GM23338 (cell line): ENCODE measurements around the gene PLCL1. TPM values are rescaled to one million over a fixed set of nuclear protein-coding genes. Genes with fewer than 3 reads are reported as not detected.

ENCODE experiments used
- ATAC-seq: fragments of 200-7000 bp; cut with Tn5 transposase; 3 replicates; pipeline ENCODE4 v1.9.1; 2020
- DNase-seq: peaks from one replicate; pipeline ENCODE4 v3.0.0-alpha.2; 2015; ENCODE audit warnings: low spot score
- H2AFZ ChIP-seq: fragments of 200-600 bp; sonication (generic); 2 replicates; pipeline ENCODE4 v1.8.0; 2016; ENCODE audit warnings: antibody characterized with exemption, mild to moderate bottlenecking, moderate library complexity
- H3F3A ChIP-seq: fragments of 200-600 bp; sonication (generic); replicated peaks from 2 replicates; pipeline ENCODE4 v1.8.0; 2017; ENCODE audit warnings: antibody characterized with exemption, mixed run types, low read depth
- H3K27ac ChIP-seq: fragments of 200-600 bp; sonication (generic); 2 replicates; pipeline ENCODE4 v1.6.1; 2016; ENCODE audit warnings: low read depth
- H3K27me3 ChIP-seq: fragments of 200-600 bp; sonication (generic); 2 replicates; pipeline ENCODE4 v1.8.0; 2016; ENCODE audit warnings: mild to moderate bottlenecking, mixed run types, moderate library complexity; ENCODE audit not compliant: insufficient read depth
- H3K36me3 ChIP-seq: fragments of 200-600 bp; sonication (generic); 2 replicates; pipeline ENCODE4 v1.8.0; 2016; ENCODE audit warnings: mild to moderate bottlenecking; ENCODE audit not compliant: insufficient read depth
- H3K4me1 ChIP-seq: fragments of 200-600 bp; sonication (generic); 2 replicates; pipeline ENCODE4 v1.8.0; 2016; ENCODE audit warnings: mild to moderate bottlenecking, moderate library complexity; ENCODE audit not compliant: insufficient read depth
- H3K4me2 ChIP-seq: fragments of 200-600 bp; sonication (generic); 2 replicates; pipeline ENCODE4 v1.7.1; 2017; ENCODE audit warnings: mixed run types
- H3K4me3 ChIP-seq: fragments of 200-600 bp; sonication (generic); 2 replicates; pipeline ENCODE4 v1.6.1; 2016; ENCODE audit warnings: mixed run types
- H3K79me2 ChIP-seq: fragments of 200-600 bp; sonication (generic); replicated peaks from 2 replicates; pipeline ENCODE4 v1.8.0; 2017; ENCODE audit warnings: mild to moderate bottlenecking; ENCODE audit not compliant: insufficient read depth
- H3K9me2 ChIP-seq: fragments of 200-600 bp; sonication (generic); 2 replicates; pipeline ENCODE4 v1.8.0; 2017; ENCODE audit not compliant: insufficient read depth
- H4K20me1 ChIP-seq: fragments of 200-600 bp; sonication (generic); replicated peaks from 2 replicates; pipeline ENCODE4 v1.8.0; 2017; ENCODE audit warnings: mild to moderate bottlenecking; ENCODE audit not compliant: insufficient read depth
- H3K27ac Mint-ChIP-seq: 2 replicates; pipeline ENCODE4 v1.8.0; 2020; ENCODE audit warnings: inconsistent platforms, mild to moderate bottlenecking, moderate library complexity, mixed read lengths
- H3K27me3 Mint-ChIP-seq: 3 replicates; pipeline ENCODE4 v1.8.0; 2022; ENCODE audit warnings: low read depth, mild to moderate bottlenecking, moderate library complexity, mixed read lengths, inconsistent platforms; ENCODE audit not compliant: insufficient read depth, poor library complexity
- H3K36me3 Mint-ChIP-seq: 3 replicates; pipeline ENCODE4 v1.8.0; 2021; ENCODE audit warnings: low read depth, mild to moderate bottlenecking, inconsistent platforms, moderate library complexity, mixed read lengths
- H3K4me1 Mint-ChIP-seq: 3 replicates; pipeline ENCODE4 v1.8.0; 2020; ENCODE audit warnings: mild to moderate bottlenecking, inconsistent platforms, mixed read lengths
- H3K4me3 Mint-ChIP-seq: 3 replicates; pipeline ENCODE4 v1.8.0; 2021; ENCODE audit warnings: moderate library complexity, mild to moderate bottlenecking, inconsistent platforms, mixed read lengths
- H3K9me3 Mint-ChIP-seq: 3 replicates; pipeline ENCODE4 v1.8.0; 2020; ENCODE audit warnings: moderate library complexity, mild to moderate bottlenecking, inconsistent platforms, mixed read lengths
- CREB1 ChIP-seq: fragments of 250-450 bp; sonication (Bioruptor Pico); IDR thresholded peaks from 2 replicates; pipeline ENCODE4 v1.5.0; 2020; ENCODE audit warnings: low read depth, mild to moderate bottlenecking, moderate library complexity
- ETS1 ChIP-seq: IDR thresholded peaks from 2 replicates; pipeline ENCODE4 v1.6.1; 2016; ENCODE audit warnings: antibody characterized with exemption
- EZH2 ChIP-seq: fragments of 200-600 bp; sonication (generic); IDR thresholded peaks from one replicate; pipeline ENCODE4 v1.8.0; 2017; ENCODE audit warnings: antibody characterized with exemption, mild to moderate bottlenecking, low read depth; ENCODE audit not compliant: unreplicated experiment
- EZH2phosphoT487 ChIP-seq: fragments of 200-600 bp; sonication (generic); IDR thresholded peaks from one replicate; pipeline ENCODE4 v1.8.1; 2018; ENCODE audit warnings: antibody characterized with exemption; ENCODE audit not compliant: unreplicated experiment
- JUNB ChIP-seq: IDR thresholded peaks from one replicate; pipeline ENCODE4 v1.6.1; 2016; ENCODE audit warnings: antibody characterized with exemption; ENCODE audit not compliant: unreplicated experiment
- NANOG ChIP-seq: IDR thresholded peaks from 2 replicates; pipeline ENCODE4 v1.6.1; 2016; ENCODE audit warnings: antibody characterized with exemption, borderline replicate concordance
- POLR2AphosphoS5 ChIP-seq: IDR thresholded peaks from 2 replicates; pipeline ENCODE4 v1.6.1; 2016; ENCODE audit warnings: antibody characterized with exemption, low read depth
- STAT1 ChIP-seq: IDR thresholded peaks from one replicate; pipeline ENCODE4 v1.6.1; 2016; ENCODE audit warnings: antibody characterized with exemption; ENCODE audit not compliant: unreplicated experiment
- ZNF114 ChIP-seq: fragments of 250-450 bp; sonication (Bioruptor Pico); IDR thresholded peaks from 2 replicates; pipeline ENCODE4 v1.5.0; 2020; ENCODE audit warnings: mild to moderate bottlenecking, moderate library complexity
- polyA plus RNA-seq: library from polyadenylated mRNA; unstranded; fragments of >200 nt; fragmentation: Nextera tagmentation; extraction: Ambion mirVana; gene quantifications from 2 replicates; pipeline ENCODE4 v1.2.1, GENCODE V29; 2016
- total RNA-seq: library from RNA; depleted of rRNA; stranded (reverse); fragments of >200 nt; shearing (Covaris generic); gene quantifications from 2 replicates; pipeline ENCODE4 v1.2.3, GENCODE V29; 2014
- TF ChIP-seq, protein P1 (sequence below), 2 experiments: fragments of 200-600 bp in 1 of 2; sonication (generic) in 1 of 2; conservative IDR thresholded peaks; 2 replicates each; pipeline versions ENCODE4 v1.5.1 to v1.6.1; 2016 to 2017; ENCODE audit warnings: antibody characterized with exemption in 2 of 2, low read depth in 2 of 2, mild to moderate bottlenecking in 2 of 2, moderate library complexity in 1 of 2
- TF ChIP-seq, protein P2 (sequence below): IDR thresholded peaks from one replicate; pipeline ENCODE4 v1.6.1; 2018; ENCODE audit warnings: antibody characterized with exemption; ENCODE audit not compliant: unreplicated experiment

Gene PLCL1
- total and polyA plus RNA-seq, 2 experiments from 2014 or later: not detected

DNA sequence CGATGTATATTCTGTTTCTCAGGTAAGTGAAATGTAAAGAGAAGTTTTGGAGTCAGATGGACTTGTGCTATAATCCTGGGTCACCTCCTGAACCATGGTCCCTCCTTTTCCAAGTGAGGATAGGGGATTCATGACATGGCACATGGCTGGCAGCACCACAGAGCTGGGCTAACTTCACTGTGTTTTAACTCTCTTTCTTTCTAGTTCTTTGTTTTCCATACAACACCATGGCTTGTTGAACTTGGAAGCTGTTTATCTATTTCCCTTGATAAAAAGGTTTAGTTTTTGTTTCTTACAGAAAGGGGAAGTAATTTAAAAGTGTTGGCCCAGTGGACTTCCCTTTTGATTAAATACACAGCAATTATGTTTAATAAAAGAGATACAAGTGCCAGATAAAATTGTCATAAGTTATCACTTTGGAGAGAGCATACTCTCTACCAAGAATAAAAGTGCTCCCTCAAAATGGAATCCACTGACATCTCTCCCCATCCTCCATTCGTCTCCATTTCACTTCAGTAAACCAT is 90.4 kb downstream of the PLCL1 start (continued):
- TF ChIP-seq, protein P1, sequence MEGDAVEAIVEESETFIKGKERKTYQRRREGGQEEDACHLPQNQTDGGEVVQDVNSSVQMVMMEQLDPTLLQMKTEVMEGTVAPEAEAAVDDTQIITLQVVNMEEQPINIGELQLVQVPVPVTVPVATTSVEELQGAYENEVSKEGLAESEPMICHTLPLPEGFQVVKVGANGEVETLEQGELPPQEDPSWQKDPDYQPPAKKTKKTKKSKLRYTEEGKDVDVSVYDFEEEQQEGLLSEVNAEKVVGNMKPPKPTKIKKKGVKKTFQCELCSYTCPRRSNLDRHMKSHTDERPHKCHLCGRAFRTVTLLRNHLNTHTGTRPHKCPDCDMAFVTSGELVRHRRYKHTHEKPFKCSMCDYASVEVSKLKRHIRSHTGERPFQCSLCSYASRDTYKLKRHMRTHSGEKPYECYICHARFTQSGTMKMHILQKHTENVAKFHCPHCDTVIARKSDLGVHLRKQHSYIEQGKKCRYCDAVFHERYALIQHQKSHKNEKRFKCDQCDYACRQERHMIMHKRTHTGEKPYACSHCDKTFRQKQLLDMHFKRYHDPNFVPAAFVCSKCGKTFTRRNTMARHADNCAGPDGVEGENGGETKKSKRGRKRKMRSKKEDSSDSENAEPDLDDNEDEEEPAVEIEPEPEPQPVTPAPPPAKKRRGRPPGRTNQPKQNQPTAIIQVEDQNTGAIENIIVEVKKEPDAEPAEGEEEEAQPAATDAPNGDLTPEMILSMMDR (conservative IDR thresholded peaks at IDR 0.05; ENCODE audit: low read depth in 2 of 2): no peak
- TF ChIP-seq NANOG: no peak

- Histone ChIP-seq H3K79me2 (no peaks in the 10 kb centered on the region), H4K20me1 (no peaks in the 10 kb centered on the region), H3K4me1 (no peaks in the 10 kb centered on the region; the same call in 1 of the 2 replicates), H3K4me3 (no peak overlapping the region), H2AFZ (no peak overlapping the region), H3K36me3 (no peaks in the 10 kb centered on the region), H3F3A (no peaks in the 10 kb centered on the region), H3K27me3 (no peaks in the 10 kb centered on the region), H3K27ac (no peak overlapping the region), H3K9me2 (no peaks in the 10 kb centered on the region), H3K4me2 (no peak overlapping the region)
- no peak for ATAC-seq
- no peak for DNase-seq
- H3K9me3 Mint-ChIP-seq: no peaks in the 10 kb centered on the region
- no peaks in the 10 kb centered on the region for H3K36me3 Mint-ChIP-seq
- H3K4me1 Mint-ChIP-seq: peaks cover 4% of the 10 kb centered on the region; the same call in 2 of the 3 replicates
- TF ChIP-seq EZH2 (no peak), JUNB (no peak), ZNF114 (CRISPR knock-in tag) (no peak), STAT1 (no peak), ETS1 (no peak), CREB1 (no peak), EZH2phosphoT487 (no peak), POLR2AphosphoS5 (no peak)
- TF ChIP-seq, protein P2, sequence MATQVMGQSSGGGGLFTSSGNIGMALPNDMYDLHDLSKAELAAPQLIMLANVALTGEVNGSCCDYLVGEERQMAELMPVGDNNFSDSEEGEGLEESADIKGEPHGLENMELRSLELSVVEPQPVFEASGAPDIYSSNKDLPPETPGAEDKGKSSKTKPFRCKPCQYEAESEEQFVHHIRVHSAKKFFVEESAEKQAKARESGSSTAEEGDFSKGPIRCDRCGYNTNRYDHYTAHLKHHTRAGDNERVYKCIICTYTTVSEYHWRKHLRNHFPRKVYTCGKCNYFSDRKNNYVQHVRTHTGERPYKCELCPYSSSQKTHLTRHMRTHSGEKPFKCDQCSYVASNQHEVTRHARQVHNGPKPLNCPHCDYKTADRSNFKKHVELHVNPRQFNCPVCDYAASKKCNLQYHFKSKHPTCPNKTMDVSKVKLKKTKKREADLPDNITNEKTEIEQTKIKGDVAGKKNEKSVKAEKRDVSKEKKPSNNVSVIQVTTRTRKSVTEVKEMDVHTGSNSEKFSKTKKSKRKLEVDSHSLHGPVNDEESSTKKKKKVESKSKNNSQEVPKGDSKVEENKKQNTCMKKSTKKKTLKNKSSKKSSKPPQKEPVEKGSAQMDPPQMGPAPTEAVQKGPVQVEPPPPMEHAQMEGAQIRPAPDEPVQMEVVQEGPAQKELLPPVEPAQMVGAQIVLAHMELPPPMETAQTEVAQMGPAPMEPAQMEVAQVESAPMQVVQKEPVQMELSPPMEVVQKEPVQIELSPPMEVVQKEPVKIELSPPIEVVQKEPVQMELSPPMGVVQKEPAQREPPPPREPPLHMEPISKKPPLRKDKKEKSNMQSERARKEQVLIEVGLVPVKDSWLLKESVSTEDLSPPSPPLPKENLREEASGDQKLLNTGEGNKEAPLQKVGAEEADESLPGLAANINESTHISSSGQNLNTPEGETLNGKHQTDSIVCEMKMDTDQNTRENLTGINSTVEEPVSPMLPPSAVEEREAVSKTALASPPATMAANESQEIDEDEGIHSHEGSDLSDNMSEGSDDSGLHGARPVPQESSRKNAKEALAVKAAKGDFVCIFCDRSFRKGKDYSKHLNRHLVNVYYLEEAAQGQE: no peak
- TF ChIP-seq, protein P1 (conservative IDR thresholded peaks at IDR 0.05; ENCODE audit: low read depth in 2 of 2): no peak
- no peak overlapping the region for H3K27ac Mint-ChIP-seq
- no peaks in the 10 kb centered on the region for H3K27me3 Mint-ChIP-seq
- no peak overlapping the region for H3K4me3 Mint-ChIP-seq
Measured at GRCh38 chr2:197897960-197898678, 93.7 kb downstream of the PLCL1 start.
